Endothelial cell of umbilical vein (primary cell): Measurements from ENCODE around the gene UBE2K.
"Not testable (repeated sequence)": the region's sequence is repeated elsewhere in the genome, so short reads cannot be mapped to it uniquely, and the experiment has no call there.

ENCODE experiments used
- EZH2 ChIP-seq: IDR thresholded peaks from 2 replicates; pipeline ENCODE4 v1.6.1; 2012; ENCODE audit warnings: borderline replicate concordance, low read depth, mild to moderate bottlenecking, moderate library complexity, low read length, inconsistent platforms; ENCODE audit not compliant: severe bottlenecking
- GATA2 ChIP-seq: IDR thresholded peaks from 2 replicates; pipeline ENCODE4 v1.7.0; 2011; ENCODE audit warnings: low read depth, mild to moderate bottlenecking, moderate library complexity, mixed read lengths, low read length; ENCODE audit not compliant: insufficient read length, insufficient read depth
- JUN ChIP-seq: IDR thresholded peaks from 2 replicates; pipeline ENCODE4 v1.6.1; 2011; ENCODE audit warnings: borderline replicate concordance, low read depth; ENCODE audit not compliant: insufficient read length, insufficient read depth
- MYC ChIP-seq: IDR thresholded peaks from one replicate; pipeline ENCODE4 v1.6.1; 2011; ENCODE audit warnings: mild to moderate bottlenecking, low read depth, low read length
- POLR2A ChIP-seq: IDR thresholded peaks from 2 replicates; pipeline ENCODE4 v1.6.1; 2012; ENCODE audit warnings: low read depth, mild to moderate bottlenecking, control low read depth, low read length
- POLR2AphosphoS5 ChIP-seq: IDR thresholded peaks from 2 replicates; pipeline ENCODE4 v1.6.1; 2012; ENCODE audit warnings: low read depth, mild to moderate bottlenecking, control low read depth, low read length, moderate library complexity; ENCODE audit not compliant: insufficient read depth
- TF ChIP-seq, protein P1 (sequence below), 2 donors: IDR thresholded peaks; 1 replicate in 1 of 2; 2 replicates in 1 of 2; pipeline ENCODE4 v1.5.1; 2011; ENCODE audit warnings: low read length in 2 of 2, mild to moderate bottlenecking in 2 of 2, moderate library complexity in 2 of 2, control low read depth in 1 of 2, inconsistent platforms in 1 of 2, low read depth in 1 of 2; ENCODE audit not compliant: insufficient read depth in 1 of 2; ENCODE audit errors: extremely low read depth in 1 of 2
- TF ChIP-seq, protein P2 (sequence below): IDR thresholded peaks from 2 replicates; pipeline ENCODE4 v1.6.1; 2011; ENCODE audit not compliant: insufficient read depth, insufficient read length

DNA sequence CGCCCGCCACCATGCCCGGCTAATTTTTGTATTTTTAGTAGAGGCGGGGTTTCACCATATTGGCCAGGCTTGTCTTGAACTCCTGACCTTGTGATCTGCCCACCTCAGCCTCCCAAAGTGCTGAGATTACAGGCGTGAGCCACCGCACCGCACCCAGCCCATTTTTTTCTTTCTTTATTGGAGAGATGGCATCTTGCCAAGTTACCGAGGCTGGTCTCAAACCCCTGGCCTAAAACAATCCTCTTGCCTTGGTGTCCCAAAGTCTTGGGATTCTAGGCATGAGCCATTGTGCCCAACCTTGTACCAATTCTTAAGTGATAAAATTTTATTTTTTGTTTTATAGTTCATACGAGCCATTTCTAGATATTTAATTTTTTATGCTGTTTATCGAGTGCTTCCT, 41.7 kb downstream of the UBE2K start:
- not testable (repeated sequence) for TF ChIP-seq EZH2, POLR2A, POLR2AphosphoS5, JUN, MYC, GATA2
- TF ChIP-seq, protein P1, sequence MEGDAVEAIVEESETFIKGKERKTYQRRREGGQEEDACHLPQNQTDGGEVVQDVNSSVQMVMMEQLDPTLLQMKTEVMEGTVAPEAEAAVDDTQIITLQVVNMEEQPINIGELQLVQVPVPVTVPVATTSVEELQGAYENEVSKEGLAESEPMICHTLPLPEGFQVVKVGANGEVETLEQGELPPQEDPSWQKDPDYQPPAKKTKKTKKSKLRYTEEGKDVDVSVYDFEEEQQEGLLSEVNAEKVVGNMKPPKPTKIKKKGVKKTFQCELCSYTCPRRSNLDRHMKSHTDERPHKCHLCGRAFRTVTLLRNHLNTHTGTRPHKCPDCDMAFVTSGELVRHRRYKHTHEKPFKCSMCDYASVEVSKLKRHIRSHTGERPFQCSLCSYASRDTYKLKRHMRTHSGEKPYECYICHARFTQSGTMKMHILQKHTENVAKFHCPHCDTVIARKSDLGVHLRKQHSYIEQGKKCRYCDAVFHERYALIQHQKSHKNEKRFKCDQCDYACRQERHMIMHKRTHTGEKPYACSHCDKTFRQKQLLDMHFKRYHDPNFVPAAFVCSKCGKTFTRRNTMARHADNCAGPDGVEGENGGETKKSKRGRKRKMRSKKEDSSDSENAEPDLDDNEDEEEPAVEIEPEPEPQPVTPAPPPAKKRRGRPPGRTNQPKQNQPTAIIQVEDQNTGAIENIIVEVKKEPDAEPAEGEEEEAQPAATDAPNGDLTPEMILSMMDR (IDR thresholded peaks at IDR 0.05; ENCODE audit: extremely low read depth in 1 of 2, insufficient read depth in 1 of 2, low read depth in 1 of 2, low read length in 2 of 2) = not testable (repeated sequence)
- TF ChIP-seq, protein P2, sequence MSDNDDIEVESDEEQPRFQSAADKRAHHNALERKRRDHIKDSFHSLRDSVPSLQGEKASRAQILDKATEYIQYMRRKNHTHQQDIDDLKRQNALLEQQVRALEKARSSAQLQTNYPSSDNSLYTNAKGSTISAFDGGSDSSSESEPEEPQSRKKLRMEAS = not testable (repeated sequence)
